Hippocampal formation (tissue), 2 donors: ENCODE results near the gene GOLGA1.

ENCODE experiments used
- DNase-seq, 2 donors: peaks; one replicate each; lab custom pipeline; 2025; lab: John Stamatoyannopoulos, UW

The GOLGA1 gene

GRCh38 chr9:124882231-124882630 is 58.7 kb downstream of the GOLGA1 start:
- no peak for DNase-seq

GRCh38 chr9:124881138-124881743 is 59.6 kb downstream of the GOLGA1 start:
- no peak for DNase-seq

- no peak for DNase-seq
Observed at GRCh38 chr9:124880501-124880900, 60.4 kb downstream of the GOLGA1 start.

- DNase-seq: no peak
Observed at GRCh38 chr9:124879226-124879625, 61.7 kb downstream of the GOLGA1 start.

GRCh38 chr9:124878518-124878917 is 62.4 kb downstream of the GOLGA1 start:
- no peak for DNase-seq

- no peak for DNase-seq
Observed at GRCh38 chr9:124878021-124878420, 62.9 kb downstream of the GOLGA1 start.

- DNase-seq: no peak
Observed at GRCh38 chr9:124877021-124877782, 63.7 kb downstream of the GOLGA1 start.

- DNase-seq: no peak
Observed at GRCh38 chr9:124875501-124875900, 65.4 kb downstream of the GOLGA1 start.

GRCh38 chr9:124873664-124874063 is 67.2 kb downstream of the GOLGA1 start:
- DNase-seq: no peak

- no peak for DNase-seq
Observed at GRCh38 chr9:124871156-124871561, 69.7 kb downstream of the GOLGA1 start.

- DNase-seq: no peak
Observed at GRCh38 chr9:124870723-124871122, 70.2 kb downstream of the GOLGA1 start.

GRCh38 chr9:124869986-124870560 is 70.8 kb downstream of the GOLGA1 start:
- DNase-seq: no peak

- no peak for DNase-seq
Observed at GRCh38 chr9:124869466-124869985, 71.4 kb downstream of the GOLGA1 start.

- peak; percentile 74 to 79 for DNase-seq
Observed at GRCh38 chr9:124868511-124869465, 72.1 kb downstream of the GOLGA1 start.

- DNase-seq: no peak
Observed at GRCh38 chr9:124863371-124863871, 77.5 kb downstream of the GOLGA1 start.

- peak; percentile 88 to 93 for DNase-seq
Observed at GRCh38 chr9:124861342-124862229, 79.3 kb downstream of the GOLGA1 start, which contains the start of the genes ARPC5L and RPL35. ARPC5L (plus strand) TSS chr9:124862130; CDS start chr9:124869291, 7,161 bp downstream. RPL35 (minus strand) TSS chr9:124861957; CDS start chr9:124861912, 45 bp downstream.

- DNase-seq: no peak
Observed at GRCh38 chr9:124860582-124861341, 80.1 kb downstream of the GOLGA1 start.

- DNase-seq: no peak
Observed at GRCh38 chr9:124859803-124860581, 80.9 kb downstream of the GOLGA1 start.
